HEK293 (cell line): ENCODE results near the gene XPNPEP2.

Source experiments
- CTCF ChIA-PET: fragments of 350-600 bp; formaldehyde crosslinking; extraction: SDS; loops from one replicate; lab custom pipeline; 2021; ENCODE audit warnings: antibody characterized with exemption; lab: Yijun Ruan, JAX
- POLR2A ChIA-PET: fragments of 300-600 bp; formaldehyde crosslinking; extraction: SDS; loops from one replicate; lab custom pipeline; 2020; ENCODE audit warnings: antibody characterized with exemption, inconsistent platforms; lab: Yijun Ruan, JAX
- H3K27ac ChIP-seq: fragments of 200-500 bp; sonication (Bioruptor generic); 2 replicates; pipeline ENCODE4 v1.5.1; 2014; ENCODE audit warnings: low read depth, low read length, control low read depth, inconsistent platforms; ENCODE audit errors: extremely low read depth
- H3K36me3 ChIP-seq, 2 experiments: fragments of 200-500 bp in 1 of 2; sonication (Bioruptor generic) in 1 of 2; 1 replicate in 1 of 2; 2 replicates in 1 of 2; pipeline ENCODE4 v1.5.1; 2014 to 2017; ENCODE audit warnings: inconsistent platforms in 2 of 2, low read length in 2 of 2; ENCODE audit not compliant: control insufficient read depth in 2 of 2, insufficient read depth in 1 of 2
- H3K4me1 ChIP-seq: fragments of 200-500 bp; sonication (Bioruptor generic); 2 replicates; pipeline ENCODE4 v1.5.1; 2014; ENCODE audit warnings: mild to moderate bottlenecking, low read length, inconsistent platforms; ENCODE audit not compliant: control insufficient read depth, insufficient read depth
- H3K4me3 ChIP-seq: 2 replicates; pipeline ENCODE4 v1.5.1; 2011; ENCODE audit warnings: low read depth, mild to moderate bottlenecking, control low read depth, low read length, moderate library complexity
- H3K9me3 ChIP-seq: fragments of 200-500 bp; sonication (Bioruptor generic); 2 replicates; pipeline ENCODE4 v1.5.1; 2014; ENCODE audit warnings: low read depth, low read length, inconsistent platforms; ENCODE audit not compliant: control insufficient read depth, insufficient read depth
- GLIS1 ChIP-seq: fragments of 450-650 bp; formaldehyde crosslinking; IDR thresholded peaks from 2 replicates; pipeline ENCODE4 v1.5.1; 2016; ENCODE audit warnings: missing biosample characterization, missing genetic modification characterization
- HIC1 ChIP-seq: fragments of 450-650 bp; formaldehyde crosslinking; IDR thresholded peaks from 2 replicates; pipeline ENCODE4 v1.5.1; 2016; ENCODE audit warnings: missing biosample characterization, missing genetic modification characterization
- IKZF3 ChIP-seq: fragments of 450-650 bp; IDR thresholded peaks from 2 replicates; pipeline ENCODE4 v1.5.0; 2018; ENCODE audit warnings: missing biosample characterization, mild to moderate bottlenecking, missing genetic modification characterization, moderate library complexity
- PRDM1 ChIP-seq: fragments of 450-650 bp; formaldehyde crosslinking; IDR thresholded peaks from 2 replicates; pipeline ENCODE4; 2016; ENCODE audit warnings: missing biosample characterization, missing genetic modification characterization
- SP3 ChIP-seq: fragments of 450-650 bp; formaldehyde crosslinking; IDR thresholded peaks from 2 replicates; pipeline ENCODE4 v1.5.1; 2016; ENCODE audit warnings: missing biosample characterization, missing genetic modification characterization
- SP7 ChIP-seq: fragments of 450-650 bp; formaldehyde crosslinking; IDR thresholded peaks from 2 replicates; pipeline ENCODE4 v1.5.1; 2016; ENCODE audit warnings: missing biosample characterization, missing genetic modification characterization
- ZBTB21 ChIP-seq: fragments of 450-650 bp; formaldehyde crosslinking; IDR thresholded peaks from 2 replicates; pipeline ENCODE4 v1.5.1; 2017; ENCODE audit warnings: missing biosample characterization, missing genetic modification characterization
- ZNF121 ChIP-seq: fragments of 450-650 bp; formaldehyde crosslinking; IDR thresholded peaks from 2 replicates; pipeline ENCODE4 v1.5.1; 2016; ENCODE audit warnings: missing biosample characterization, missing genetic modification characterization
- ZNF146 ChIP-seq: fragments of 450-650 bp; formaldehyde crosslinking; IDR thresholded peaks from 2 replicates; pipeline ENCODE4 v1.5.1; 2016; ENCODE audit warnings: missing biosample characterization, missing genetic modification characterization
- ZNF155 ChIP-seq: fragments of 450-650 bp; formaldehyde crosslinking; IDR thresholded peaks from 2 replicates; pipeline ENCODE4 v1.5.1; 2016; ENCODE audit warnings: missing biosample characterization, missing genetic modification characterization
- ZNF223 ChIP-seq: fragments of 450-650 bp; formaldehyde crosslinking; IDR thresholded peaks from 2 replicates; pipeline ENCODE4 v1.5.1; 2016; ENCODE audit warnings: missing biosample characterization, missing genetic modification characterization
- ZNF302 ChIP-seq: fragments of 450-650 bp; formaldehyde crosslinking; IDR thresholded peaks from 2 replicates; pipeline ENCODE4 v1.5.1; 2016; ENCODE audit warnings: missing biosample characterization, missing genetic modification characterization, low read depth
- ZNF529 ChIP-seq: fragments of 450-650 bp; formaldehyde crosslinking; IDR thresholded peaks from 2 replicates; pipeline ENCODE4 v1.5.1; 2017; ENCODE audit warnings: missing genetic modification characterization, missing biosample characterization; ENCODE audit not compliant: insufficient replicate concordance
- ZNF596 ChIP-seq: fragments of 450-650 bp; IDR thresholded peaks from 2 replicates; pipeline ENCODE4 v1.5.0; 2018; ENCODE audit warnings: missing biosample characterization, mild to moderate bottlenecking, missing genetic modification characterization, moderate library complexity
- ZNF621 ChIP-seq: fragments of 450-650 bp; formaldehyde crosslinking; IDR thresholded peaks from 2 replicates; pipeline ENCODE4 v1.5.1; 2017; ENCODE audit warnings: missing biosample characterization, missing genetic modification characterization
- ZNF623 ChIP-seq: fragments of 450-650 bp; formaldehyde crosslinking; IDR thresholded peaks from 2 replicates; pipeline ENCODE4 v1.5.1; 2016; ENCODE audit warnings: missing biosample characterization, missing genetic modification characterization
- ZNF670 ChIP-seq: fragments of 450-650 bp; formaldehyde crosslinking; IDR thresholded peaks from 2 replicates; pipeline ENCODE4 v1.5.1; 2016; ENCODE audit warnings: missing biosample characterization, missing genetic modification characterization, low read depth
- ZNF785 ChIP-seq: fragments of 450-650 bp; formaldehyde crosslinking; IDR thresholded peaks from 2 replicates; pipeline ENCODE4 v1.5.1; 2016; ENCODE audit warnings: missing biosample characterization, missing genetic modification characterization
- ZNF830 ChIP-seq: fragments of 450-650 bp; IDR thresholded peaks from 2 replicates; pipeline ENCODE4 v1.5.0; 2018; ENCODE audit warnings: missing biosample characterization, missing genetic modification characterization, low read depth, mild to moderate bottlenecking, moderate library complexity
- ZSCAN5A ChIP-seq: fragments of 450-650 bp; formaldehyde crosslinking; IDR thresholded peaks from 2 replicates; pipeline ENCODE4 v1.5.1; 2016; ENCODE audit warnings: missing biosample characterization, missing genetic modification characterization
- TF ChIP-seq, protein P1 (sequence below): fragments of 450-650 bp; formaldehyde crosslinking; IDR thresholded peaks from 2 replicates; pipeline ENCODE4 v1.5.1; 2016; ENCODE audit warnings: missing biosample characterization, missing genetic modification characterization
- TF ChIP-seq, protein P2 (sequence below): fragments of 450-650 bp; formaldehyde crosslinking; IDR thresholded peaks from 2 replicates; pipeline ENCODE4; 2016; ENCODE audit warnings: missing biosample characterization, missing genetic modification characterization
- TF ChIP-seq, protein P3 (sequence below): fragments of 450-650 bp; formaldehyde crosslinking; IDR thresholded peaks from 2 replicates; pipeline ENCODE4 v1.5.1; 2016; ENCODE audit warnings: missing biosample characterization, missing genetic modification characterization
- TF ChIP-seq, protein P4 (sequence below): fragments of 450-650 bp; formaldehyde crosslinking; IDR thresholded peaks from 2 replicates; pipeline ENCODE4 v1.5.1; 2016; ENCODE audit warnings: missing biosample characterization, missing genetic modification characterization
- TF ChIP-seq, protein P5 (sequence below): fragments of 450-650 bp; formaldehyde crosslinking; IDR thresholded peaks from 2 replicates; pipeline ENCODE4 v1.5.1; 2016; ENCODE audit warnings: missing biosample characterization, missing genetic modification characterization

The XPNPEP2 gene

GRCh38 chrX:129690435-129690834 lies 48.3 kb upstream of the XPNPEP2 start:
- no peaks in the 10 kb centered on the region for H3K4me1 ChIP-seq
- H3K36me3 ChIP-seq, result no peaks in the 10 kb centered on the region
- no peak overlapping the region for H3K4me3 ChIP-seq
- POLR2A ChIA-PET, result no interaction called here
- no peak overlapping the region for H3K27ac ChIP-seq
- TF ChIP-seq HIC1 (no peak), GLIS1 (tag by site-specific recombination) (no peak), ZNF785 (no peak), ZNF155 (tag by site-specific recombination) (no peak), SP7 (tag by site-specific recombination) (no peak), ZNF623 (no peak), ZNF121 (tag by site-specific recombination) (no peak), IKZF3 (no peak), PRDM1 (tag by site-specific recombination) (no peak), ZNF830 (tag by site-specific recombination) (no peak), ZNF529 (tag by site-specific recombination) (no peak), ZNF621 (no peak), ZNF596 (no peak), ZNF302 (tag by site-specific recombination) (no peak), ZBTB21 (no peak), ZSCAN5A (tag by site-specific recombination) (no peak), ZNF223 (tag by site-specific recombination) (no peak)
- TF ChIP-seq, protein P1, sequence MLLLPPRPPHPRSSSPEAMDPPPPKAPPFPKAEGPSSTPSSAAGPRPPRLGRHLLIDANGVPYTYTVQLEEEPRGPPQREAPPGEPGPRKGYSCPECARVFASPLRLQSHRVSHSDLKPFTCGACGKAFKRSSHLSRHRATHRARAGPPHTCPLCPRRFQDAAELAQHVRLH (tag by site-specific recombination), result no peak
- TF ChIP-seq, protein P2, sequence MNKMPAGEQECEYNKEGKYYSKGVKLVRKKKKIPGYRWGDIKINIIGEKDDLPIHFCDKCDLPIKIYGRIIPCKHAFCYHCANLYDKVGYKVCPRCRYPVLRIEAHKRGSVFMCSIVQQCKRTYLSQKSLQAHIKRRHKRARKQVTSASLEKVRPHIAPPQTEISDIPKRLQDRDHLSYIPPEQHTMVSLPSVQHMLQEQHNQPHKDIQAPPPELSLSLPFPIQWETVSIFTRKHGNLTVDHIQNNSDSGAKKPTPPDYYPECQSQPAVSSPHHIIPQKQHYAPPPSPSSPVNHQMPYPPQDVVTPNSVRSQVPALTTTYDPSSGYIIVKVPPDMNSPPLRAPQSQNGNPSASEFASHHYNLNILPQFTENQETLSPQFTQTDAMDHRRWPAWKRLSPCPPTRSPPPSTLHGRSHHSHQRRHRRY, result no peak
- TF ChIP-seq, protein P3, sequence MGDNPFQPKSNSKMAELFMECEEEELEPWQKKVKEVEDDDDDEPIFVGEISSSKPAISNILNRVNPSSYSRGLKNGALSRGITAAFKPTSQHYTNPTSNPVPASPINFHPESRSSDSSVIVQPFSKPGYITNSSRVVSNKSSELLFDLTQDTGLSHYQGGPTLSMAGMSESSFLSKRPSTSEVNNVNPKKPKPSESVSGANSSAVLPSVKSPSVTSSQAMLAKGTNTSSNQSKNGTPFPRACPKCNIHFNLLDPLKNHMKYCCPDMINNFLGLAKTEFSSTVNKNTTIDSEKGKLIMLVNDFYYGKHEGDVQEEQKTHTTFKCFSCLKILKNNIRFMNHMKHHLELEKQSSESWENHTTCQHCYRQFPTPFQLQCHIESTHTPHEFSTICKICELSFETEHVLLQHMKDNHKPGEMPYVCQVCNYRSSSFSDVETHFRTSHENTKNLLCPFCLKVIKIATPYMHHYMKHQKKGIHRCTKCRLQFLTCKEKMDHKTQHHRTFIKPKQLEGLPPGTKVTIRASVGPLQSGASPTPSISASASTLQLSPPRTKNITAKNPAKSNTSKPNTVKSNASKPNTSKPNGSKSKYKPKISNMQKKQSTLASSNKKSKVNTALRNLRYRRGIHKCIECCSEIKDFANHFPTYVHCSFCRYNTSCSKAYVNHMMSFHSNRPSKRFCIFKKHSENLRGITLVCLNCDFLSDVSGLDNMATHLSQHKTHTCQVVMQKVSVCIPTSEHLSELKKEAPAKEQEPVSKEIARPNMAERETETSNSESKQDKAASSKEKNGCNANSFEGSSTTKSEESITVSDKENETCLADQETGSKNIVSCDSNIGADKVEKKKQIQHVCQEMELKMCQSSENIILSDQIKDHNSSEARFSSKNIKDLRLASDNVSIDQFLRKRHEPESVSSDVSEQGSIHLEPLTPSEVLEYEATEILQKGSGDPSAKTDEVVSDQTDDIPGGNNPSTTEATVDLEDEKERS (tag by site-specific recombination), result no peak
- no peaks in the 10 kb centered on the region for H3K9me3 ChIP-seq
- CTCF ChIA-PET, result interaction anchor here (0.7 kb wide), 1 partner anchor 37 kb away, joined by 3 read pairs; no protein-coding TSS in a partner anchor

GRCh38 chrX:129693354-129693753 lies 45.4 kb upstream of the XPNPEP2 start:
- POLR2A ChIA-PET, result no interaction called here
- Histone ChIP-seq H3K9me3 (no peaks in the 10 kb centered on the region), H3K4me1 (no peaks in the 10 kb centered on the region)

More at GRCh38 chrX:129693354-129693753, 45.4 kb upstream of the XPNPEP2 start:
- CTCF ChIA-PET, result no interaction called here
- TF ChIP-seq SP3 (tag by site-specific recombination) (no peak), ZNF146 (tag by site-specific recombination) (no peak), ZNF670 (tag by site-specific recombination) (no peak)
- TF ChIP-seq, protein P4, sequence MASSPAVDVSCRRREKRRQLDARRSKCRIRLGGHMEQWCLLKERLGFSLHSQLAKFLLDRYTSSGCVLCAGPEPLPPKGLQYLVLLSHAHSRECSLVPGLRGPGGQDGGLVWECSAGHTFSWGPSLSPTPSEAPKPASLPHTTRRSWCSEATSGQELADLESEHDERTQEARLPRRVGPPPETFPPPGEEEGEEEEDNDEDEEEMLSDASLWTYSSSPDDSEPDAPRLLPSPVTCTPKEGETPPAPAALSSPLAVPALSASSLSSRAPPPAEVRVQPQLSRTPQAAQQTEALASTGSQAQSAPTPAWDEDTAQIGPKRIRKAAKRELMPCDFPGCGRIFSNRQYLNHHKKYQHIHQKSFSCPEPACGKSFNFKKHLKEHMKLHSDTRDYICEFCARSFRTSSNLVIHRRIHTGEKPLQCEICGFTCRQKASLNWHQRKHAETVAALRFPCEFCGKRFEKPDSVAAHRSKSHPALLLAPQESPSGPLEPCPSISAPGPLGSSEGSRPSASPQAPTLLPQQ (tag by site-specific recombination), result no peak
- TF ChIP-seq, protein P5, sequence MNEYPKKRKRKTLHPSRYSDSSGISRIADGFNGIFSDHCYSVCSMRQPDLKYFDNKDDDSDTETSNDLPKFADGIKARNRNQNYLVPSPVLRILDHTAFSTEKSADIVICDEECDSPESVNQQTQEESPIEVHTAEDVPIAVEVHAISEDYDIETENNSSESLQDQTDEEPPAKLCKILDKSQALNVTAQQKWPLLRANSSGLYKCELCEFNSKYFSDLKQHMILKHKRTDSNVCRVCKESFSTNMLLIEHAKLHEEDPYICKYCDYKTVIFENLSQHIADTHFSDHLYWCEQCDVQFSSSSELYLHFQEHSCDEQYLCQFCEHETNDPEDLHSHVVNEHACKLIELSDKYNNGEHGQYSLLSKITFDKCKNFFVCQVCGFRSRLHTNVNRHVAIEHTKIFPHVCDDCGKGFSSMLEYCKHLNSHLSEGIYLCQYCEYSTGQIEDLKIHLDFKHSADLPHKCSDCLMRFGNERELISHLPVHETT (tag by site-specific recombination), result no peak
- no peak overlapping the region for H3K4me3 ChIP-seq
- H3K36me3 ChIP-seq, result no peaks in the 10 kb centered on the region
- no peak overlapping the region for H3K27ac ChIP-seq
